HG03432 (cell line): ENCODE measurements around the gene EVI5L.

ENCODE experiments used
- ATAC-seq: cut with Tn5 transposase; IDR thresholded peaks from one replicate; pipeline ENCODE4 v1.9.1; 2021; ENCODE audit warnings: mild to moderate bottlenecking, moderate library complexity; ENCODE audit not compliant: unreplicated experiment

The EVI5L gene

DNA sequence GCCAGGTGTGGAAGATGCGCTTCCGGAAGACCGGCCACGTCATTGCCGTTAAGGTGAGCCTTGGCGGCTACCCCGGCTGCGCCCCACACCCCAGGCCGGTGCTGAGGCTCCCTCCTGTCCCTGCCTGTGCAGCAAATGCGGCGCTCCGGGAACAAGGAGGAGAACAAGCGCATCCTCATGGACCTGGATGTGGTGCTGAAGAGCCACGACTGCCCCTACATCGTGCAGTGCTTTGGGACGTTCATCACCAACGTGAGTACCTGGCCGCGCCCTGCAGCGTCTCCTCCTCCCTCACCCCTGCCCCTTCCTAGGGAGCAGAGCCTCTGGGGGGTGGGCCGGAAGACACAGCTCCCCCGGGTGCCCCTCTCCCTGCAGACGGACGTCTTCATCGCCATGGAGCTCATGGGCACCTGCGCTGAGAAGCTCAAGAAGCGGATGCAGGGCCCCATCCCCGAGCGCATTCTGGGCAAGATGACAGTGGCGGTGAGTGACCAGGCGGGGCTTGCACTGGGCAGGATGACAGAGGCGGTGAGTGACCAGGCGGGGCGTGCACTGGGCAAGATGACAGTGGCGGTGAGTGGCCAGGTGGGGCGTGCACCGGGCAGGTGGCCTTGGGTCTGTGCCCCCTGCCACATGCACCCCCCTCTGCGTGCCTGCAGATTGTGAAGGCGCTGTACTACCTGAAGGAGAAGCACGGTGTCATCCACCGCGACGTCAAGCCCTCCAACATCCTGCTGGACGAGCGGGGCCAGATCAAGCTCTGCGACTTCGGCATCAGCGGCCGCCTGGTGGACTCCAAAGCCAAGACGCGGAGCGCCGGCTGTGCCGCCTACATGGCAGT is 80.5 kb downstream of the EVI5L start:
- no peak for ATAC-seq

DNA sequence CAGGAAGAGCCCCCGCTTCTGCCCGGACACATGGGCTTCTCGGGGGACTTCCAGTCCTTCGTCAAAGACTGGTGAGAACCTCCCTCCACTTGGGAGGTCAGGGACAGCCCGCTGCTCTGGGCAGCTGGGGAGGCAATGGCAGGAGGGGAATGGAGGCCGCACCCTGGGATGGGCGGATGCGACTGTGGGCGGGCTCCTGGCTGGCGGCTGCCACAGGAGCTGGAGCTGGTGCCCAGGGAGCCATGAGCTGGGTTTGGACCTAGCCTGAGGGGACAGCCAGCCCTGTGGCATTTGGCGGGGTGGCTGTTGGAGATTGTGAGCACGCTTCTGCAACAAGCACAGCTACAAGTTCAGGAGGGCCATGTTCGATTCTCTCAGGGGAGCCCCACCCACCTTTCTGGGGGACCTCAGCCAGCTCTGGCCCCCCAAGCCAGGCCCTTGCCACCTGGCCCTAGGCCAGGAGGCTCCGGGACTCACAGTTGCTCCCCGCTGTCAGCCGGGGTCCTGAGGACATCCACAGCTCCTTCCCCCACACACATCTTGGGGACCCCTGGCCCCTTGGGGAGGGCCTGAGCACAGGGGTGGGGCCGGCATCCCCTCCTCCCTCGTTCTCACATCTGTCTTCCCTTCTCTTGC is 81.6 kb downstream of the EVI5L start:
- ATAC-seq, result no peak

- ATAC-seq, result no peak
These were observed 82.2 kb downstream of the EVI5L start for GRCh38 chr19:7912144-7912696.

DNA sequence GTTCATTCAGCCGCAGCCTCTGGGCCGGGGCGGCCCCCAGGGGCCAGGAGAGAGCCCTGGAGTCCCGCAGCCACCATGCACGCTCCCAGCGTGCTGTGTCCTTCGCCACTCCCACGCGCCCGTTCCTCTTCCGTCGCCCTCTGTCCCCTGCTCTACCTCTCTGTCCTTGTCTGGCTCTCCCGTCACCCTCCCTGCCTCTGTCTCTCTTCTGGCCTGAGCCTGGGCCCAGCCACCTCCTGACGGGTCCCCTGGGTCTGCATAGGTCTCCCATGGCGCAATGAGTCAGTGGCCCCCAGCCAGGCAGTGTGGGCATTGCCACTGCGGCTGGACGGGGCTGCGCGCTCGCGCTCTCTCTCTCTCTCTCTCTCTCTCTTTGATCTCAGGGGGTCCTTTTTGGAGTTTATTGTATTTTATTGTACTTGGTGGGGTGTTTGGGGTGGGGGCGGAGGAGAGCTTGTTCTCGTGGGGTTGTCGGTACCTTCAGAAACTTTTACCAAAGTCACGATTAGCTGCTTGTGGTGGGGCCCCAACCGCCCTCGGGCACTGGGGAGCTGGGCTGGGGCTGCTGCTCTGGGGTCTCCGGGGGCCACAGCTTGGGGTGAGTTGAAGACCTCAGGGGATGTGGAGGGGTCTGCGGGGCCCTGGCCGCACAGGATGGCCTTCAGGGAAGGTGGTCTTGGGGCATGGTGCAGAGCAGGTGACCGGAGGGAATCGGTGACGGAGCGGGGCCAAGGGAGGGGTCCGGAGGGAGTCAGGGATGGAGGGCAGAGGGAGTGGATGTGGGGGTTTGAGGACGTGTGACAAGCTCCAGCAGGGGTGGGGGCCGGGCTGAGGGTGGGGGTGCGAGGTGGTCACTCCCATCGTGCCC is 82.9 kb downstream of the EVI5L start:
- no peak for ATAC-seq

- no peak for ATAC-seq
These were observed 83.6 kb downstream of the EVI5L start for GRCh38 chr19:7913652-7914051.

GRCh38 chr19:7914099-7914498 is 84.1 kb downstream of the EVI5L start:
- ATAC-seq, result no peak
